Esophagus muscularis mucosa (tissue), 4 donors: ENCODE measurements around the gene MEIS3. TPM values are rescaled to one million over a fixed set of nuclear protein-coding genes. Genes with fewer than 3 reads are reported as not detected.

Source experiments
- DNase-seq: peaks from one replicate; pipeline ENCODE4 v3.0.0-alpha.2; 2017; ENCODE audit errors: extremely low spot score
- H3K27ac ChIP-seq, 4 donors: fragments of 200-600 bp; sonication (generic); replicated peaks in 1 of 4; 1 replicate in 3 of 4; 2 replicates in 1 of 4; pipeline ENCODE4 v1.5.1; 2016 to 2019; ENCODE audit warnings: mild to moderate bottlenecking in 1 of 4
- H3K27me3 ChIP-seq, 4 donors: fragments of 200-600 bp; sonication (generic); one replicate each; pipeline versions ENCODE4 v1.5.1 to v1.6.0; 2016 to 2019
- H3K36me3 ChIP-seq, 4 donors: fragments of 200-600 bp; sonication (generic); one replicate each; pipeline ENCODE4 v1.5.1; 2016 to 2019
- H3K4me1 ChIP-seq, 4 donors: fragments of 200-600 bp; sonication (generic); one replicate each; pipeline ENCODE4 v1.5.1; 2016 to 2019
- H3K4me3 ChIP-seq, 4 donors: fragments of 200-600 bp; sonication (generic); 1 replicate in 2 of 4; 2 replicates in 2 of 4; pipeline ENCODE4 v1.5.1; 2016 to 2019; ENCODE audit warnings: mild to moderate bottlenecking in 4 of 4, moderate library complexity in 1 of 4
- H3K9me3 ChIP-seq, 4 donors: fragments of 200-600 bp; sonication (generic); 1 replicate in 3 of 4; 2 replicates in 1 of 4; pipeline ENCODE4 v1.5.1; 2016 to 2019
- CTCF ChIP-seq, 3 experiments: fragments of 200-600 bp in 2 of 3; fragments of 450-650 bp in 1 of 3; sonication (generic) in 2 of 3; IDR thresholded peaks; one replicate each; pipeline ENCODE4 v1.5.1; 2017 to 2019; ENCODE audit warnings: antibody characterized with exemption in 3 of 3, mild to moderate bottlenecking in 2 of 3, moderate library complexity in 1 of 3
- EP300 ChIP-seq: sonication (generic); formaldehyde crosslinking; IDR thresholded peaks from one replicate; pipeline ENCODE4 v1.6.1; 2017; ENCODE audit warnings: antibody characterized with exemption
- POLR2A ChIP-seq: fragments of 450-650 bp; IDR thresholded peaks from one replicate; pipeline ENCODE4 v1.6.1; 2017; ENCODE audit warnings: antibody characterized with exemption, moderate library complexity, mild to moderate bottlenecking, low read depth
- POLR2AphosphoS5 ChIP-seq, 2 donors: sonication (generic); formaldehyde crosslinking; IDR thresholded peaks; one replicate each; pipeline ENCODE4 v1.6.1; 2017; ENCODE audit warnings: antibody characterized with exemption in 2 of 2
- WGBS: methylation state at CpG from one replicate; pipeline ENCODE4 v1.1.5; 2018; 5-methylcytosine and 5-hydroxymethylcytosine counted together
- intact Hi-C: fragments of 100-400 bp; cut with DNase I; formaldehyde crosslinking; loops from one replicate; pipeline ENCODE4 v1.15.1; 2023
- total RNA-seq, 4 donors: library from RNA; depleted of rRNA; stranded (reverse); fragments of >200 nt; gene quantifications; one replicate each; pipeline versions ENCODE4 v1.1.0 to v1.2.1, GENCODE V29; 2016

Gene MEIS3
- total RNA-seq, 4 donors from 2014 or later = 22.8 to 33.2 (median 30.7) TPM

GRCh38 chr19:47428177-47428894, 9.0 kb upstream of the MEIS3 start:
- H3K27ac ChIP-seq = peak overlapping the region; percentile 55 to 76 (median 69)
- H3K9me3 ChIP-seq = no peaks in the 10 kb centered on the region
- H3K4me1 ChIP-seq = peaks cover 27 to 39% (median 35%) of the 10 kb centered on the region in 4 donors
- no peaks in the 10 kb centered on the region for H3K36me3 ChIP-seq
- WGBS = 2% methylated on average over 25 of the region's 27 CpGs
- intact Hi-C loops = no loop called here
- no peak for TF ChIP-seq EP300
- peak in 1 of 2 donors; percentile 6 for TF ChIP-seq POLR2AphosphoS5 (IDR thresholded peaks at IDR 0.05)
- peak overlapping the region; percentile 13 to 29 (median 25) for H3K4me3 ChIP-seq
- peaks cover 5 to 71% (median 21%) of the 10 kb centered on the region in 4 donors for H3K27me3 ChIP-seq
- peak; percentile 95 for DNase-seq

- H3K27ac ChIP-seq = peak overlapping the region; percentile 55 to 76 (median 69)
- H3K9me3 ChIP-seq = no peaks in the 10 kb centered on the region
- no peak for TF ChIP-seq POLR2A
- TF ChIP-seq CTCF (IDR thresholded peaks at IDR 0.05) = peak; percentile 80 to 91 (median 81)
- H3K4me1 ChIP-seq = peaks cover 27 to 39% (median 33%) of the 10 kb centered on the region in 4 donors
- H3K36me3 ChIP-seq = no peaks in the 10 kb centered on the region
- intact Hi-C loops = no loop called here
- H3K27me3 ChIP-seq = peaks cover 5 to 73% (median 27%) of the 10 kb centered on the region in 4 donors
- no peak for DNase-seq
- WGBS = 4% methylated on average over 17 of the region's 17 CpGs
- H3K4me3 ChIP-seq = peak overlapping the region; percentile 13 to 29 (median 25)
Observed at GRCh38 chr19:47427241-47428176, 8.2 kb upstream of the MEIS3 start.

GRCh38 chr19:47423203-47423882, 4.0 kb upstream of the MEIS3 start:
- Histone ChIP-seq H3K36me3 (no peaks in the 10 kb centered on the region), H3K9me3 (no peaks in the 10 kb centered on the region), H3K27me3 (peaks cover 0 to 77% (median 34%) of the 10 kb centered on the region in 4 donors), H3K27ac (no peak overlapping the region), H3K4me1 (peaks cover 9 to 51% (median 28%) of the 10 kb centered on the region in 4 donors), H3K4me3 (no peak overlapping the region)
- intact Hi-C loops = no loop called here
- TF ChIP-seq POLR2A (no peak), POLR2AphosphoS5 (IDR thresholded peaks at IDR 0.05) (no peak), CTCF (IDR thresholded peaks at IDR 0.05) (no peak), EP300 (no peak)
- 30% methylated on average over 19 of the region's 19 CpGs for WGBS
- no peak for DNase-seq

GRCh38 chr19:47422417-47423163, 3.3 kb upstream of the MEIS3 start:
- DNase-seq = no peak
- H3K27ac ChIP-seq = no peak overlapping the region
- peaks cover 0 to 84% (median 34%) of the 10 kb centered on the region in 4 donors for H3K27me3 ChIP-seq
- no peak overlapping the region for H3K4me3 ChIP-seq
- intact Hi-C loops = no loop called here
- H3K36me3 ChIP-seq = no peaks in the 10 kb centered on the region
- H3K4me1 ChIP-seq = peaks cover 1 to 51% (median 28%) of the 10 kb centered on the region in 4 donors
- TF ChIP-seq POLR2A (no peak), CTCF (IDR thresholded peaks at IDR 0.05) (no peak), POLR2AphosphoS5 (IDR thresholded peaks at IDR 0.05) (no peak), EP300 (no peak)
- 14% methylated on average over 1 of the region's 1 CpG for WGBS
- no peaks in the 10 kb centered on the region for H3K9me3 ChIP-seq
